Measurements from ENCODE around the gene PTPRT. TPM values are rescaled to one million over a fixed set of nuclear protein-coding genes. Genes with fewer than 3 reads are reported as not detected.

Gene PTPRT
- total and polyA plus RNA-seq, 2 of the 13 experiments (the other 11 are each of a cell fraction or from before 2014, with no cell fraction given), result under 0.01 to 0.09 TPM

GRCh38 chr20:42366626-42367025 lies 823.1 kb downstream of the PTPRT start:
- CTCF ChIA-PET (ENCODE audit: low intra/inter-chr PET ratio, low total read pairs), result no interaction called here
- TF ChIP-seq THAP9 (CRISPR knock-in tag; IDR thresholded peaks at IDR 0.05; ENCODE audit: borderline replicate concordance), result no peak
- no peak for TF ChIP-seq ZNF574 (CRISPR knock-in tag; IDR thresholded peaks at IDR 0.05)
- H3K9ac ChIP-seq (ENCODE audit: insufficient read depth, low read depth, low read length), result no peak overlapping the region
- H3K9me3 ChIP-seq (ENCODE audit: low read length), result 0 out of 2 replicates have a peak, but pooled peaks cover 4% of the 10 kb centered on the region
- ATAC-seq (no peak), FAIRE-seq (no peak), DNase-seq (ENCODE audit: low spot score) (no peak)
- no peaks in the 10 kb centered on the region for H3K4me1 ChIP-seq (ENCODE audit: insufficient read depth, low read length)
- no peak overlapping the region for H3K4me2 ChIP-seq (ENCODE audit: low read depth, low read length)
- no peaks in the 10 kb centered on the region for H4K20me1 ChIP-seq (ENCODE audit: insufficient read depth, low read length)
- no peaks in the 10 kb centered on the region for H3K36me3 ChIP-seq (replicated peaks in 1 of 2; ENCODE audit: control insufficient read depth in 1 of 2, insufficient read depth in 2 of 2, low read length in 2 of 2)
- BruUV-seq (replicated peaks), result no TSS peak
- intact Hi-C loops (cut with micrococcal nuclease; ENCODE audit: unreplicated experiment), result no loop called here
- no peaks in the 10 kb centered on the region for H3K79me2 ChIP-seq (ENCODE audit: insufficient read depth, low read length)
- in situ Hi-C loops (cut with HindIII; ENCODE audit: extremely low pct_ligation_motif_present, low pct_unique_long_range_greater_than_20kb), result no loop called here
- 4% methylated on average over 6 of the region's 6 CpGs for WGBS (ENCODE audit: low lambda C conversion rate)
- H2AFZ ChIP-seq (ENCODE audit: low read length), result no peak overlapping the region
- no peaks in the 10 kb centered on the region for H3K27me3 ChIP-seq (ENCODE audit: control insufficient read depth in 1 of 2, insufficient read depth in 2 of 2, low read length in 2 of 2)
- POLR2A ChIA-PET, result no interaction called here
- H3K4me3 ChIP-seq (replicated peaks in 1 of 3; ENCODE audit: insufficient read depth in 1 of 3, low read depth in 2 of 3, low read length in 3 of 3), result no peak overlapping the region
- H3K27ac ChIP-seq (ENCODE audit: extremely low read length, insufficient read depth, low read length), result no peak overlapping the region
